Measurements from ENCODE around the gene SNRPA. TPM values are rescaled to one million over a fixed set of nuclear protein-coding genes. Genes with fewer than 3 reads are reported as not detected.
A peak's percentile ranks its signal among the peaks of the same experiment; 100 is the strongest.
"Not testable (repeated sequence)": the region's sequence is repeated elsewhere in the genome, so short reads cannot be mapped to it uniquely, and the experiment has no call there.

SNRPA gene
- total RNA-seq, 1 donor from 2014 or later = 27.7 TPM

DNA sequence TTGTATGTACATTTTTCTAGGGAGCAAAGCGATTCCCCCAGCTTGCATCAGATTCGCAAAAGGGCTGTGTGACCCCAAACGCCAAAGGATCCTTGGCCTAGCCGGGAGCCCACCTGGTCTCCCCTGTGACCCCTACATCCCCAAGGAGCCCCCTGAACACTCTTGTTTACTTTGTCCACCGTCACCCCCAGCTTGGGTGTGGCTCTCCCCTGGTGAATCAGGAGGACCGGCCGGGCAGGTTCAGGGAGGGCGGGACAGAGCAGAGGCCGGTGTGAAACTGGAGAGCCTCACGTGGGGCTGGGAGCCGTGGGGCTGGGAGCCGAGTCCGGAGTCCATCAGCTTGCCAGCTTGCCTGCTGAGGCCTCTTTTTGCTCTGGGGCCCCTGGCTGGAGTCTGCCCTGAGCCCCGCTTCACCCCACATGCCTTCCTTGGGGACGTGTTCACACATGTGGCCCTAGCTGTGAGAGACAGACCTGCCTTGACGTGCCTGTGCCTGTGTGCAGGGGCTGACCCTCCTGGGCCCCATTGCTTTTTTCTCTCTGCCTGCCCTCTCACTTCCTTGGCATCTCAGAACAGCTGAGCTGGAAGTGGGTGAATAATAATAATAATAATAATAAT lies 32.1 kb upstream of the SNRPA start:
- ATAC-seq (ENCODE audit: poor library complexity) = no peak
- intact Hi-C loops (cut with DNase I) = no loop called here

DNA sequence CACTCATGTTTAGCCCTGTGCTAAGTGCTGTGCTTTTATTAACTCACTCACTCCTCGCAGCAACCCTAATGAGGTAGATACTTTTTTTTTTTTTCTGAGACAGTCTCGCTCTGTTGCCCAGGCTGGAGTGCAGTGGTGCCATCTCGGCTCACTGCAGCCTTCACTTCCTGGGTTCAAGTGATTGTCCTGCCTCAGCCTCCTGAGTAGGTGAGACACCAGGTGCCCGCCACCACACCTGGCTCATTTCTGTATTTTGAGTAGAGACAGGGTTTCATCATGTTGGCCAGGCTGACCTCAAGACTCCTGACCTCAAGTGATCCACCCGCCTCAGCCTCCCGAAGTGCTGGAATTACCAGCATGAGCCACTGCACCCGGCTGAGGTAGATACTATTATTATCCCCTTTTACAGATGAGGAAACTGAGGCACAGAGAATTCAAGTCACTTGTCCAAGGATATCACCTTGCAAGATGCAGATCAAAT lies 31.5 kb upstream of the SNRPA start:
- DNase-seq = no peak

More for the DNA sequence above, 32.1 kb upstream of the SNRPA start:
- DNase-seq = peak; percentile 72

DNA sequence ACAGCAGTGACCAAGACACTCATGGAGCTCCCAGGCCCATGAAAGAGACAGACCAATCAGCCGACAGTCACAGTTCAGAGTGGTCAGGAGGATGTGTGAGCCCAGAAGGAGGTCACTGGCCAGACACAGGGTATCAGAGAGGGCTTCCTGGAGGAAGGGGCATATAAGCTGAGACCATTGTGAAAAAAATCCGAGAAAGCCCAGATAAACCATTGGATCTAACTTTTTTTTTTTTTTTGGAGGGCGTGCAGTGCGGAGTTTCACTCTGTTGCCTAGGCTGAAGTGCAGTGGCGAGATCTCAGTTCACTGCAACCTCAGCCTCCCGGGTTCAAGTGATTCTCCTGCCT lies 29.9 kb upstream of the SNRPA start:
- intact Hi-C loops (cut with DNase I) = no loop called here
- ATAC-seq (ENCODE audit: poor library complexity) (no peak), DNase-seq (no peak)

More for the DNA sequence above, 31.5 kb upstream of the SNRPA start:
- no peak for ATAC-seq (ENCODE audit: poor library complexity)
- intact Hi-C loops (cut with DNase I) = no loop called here

DNA sequence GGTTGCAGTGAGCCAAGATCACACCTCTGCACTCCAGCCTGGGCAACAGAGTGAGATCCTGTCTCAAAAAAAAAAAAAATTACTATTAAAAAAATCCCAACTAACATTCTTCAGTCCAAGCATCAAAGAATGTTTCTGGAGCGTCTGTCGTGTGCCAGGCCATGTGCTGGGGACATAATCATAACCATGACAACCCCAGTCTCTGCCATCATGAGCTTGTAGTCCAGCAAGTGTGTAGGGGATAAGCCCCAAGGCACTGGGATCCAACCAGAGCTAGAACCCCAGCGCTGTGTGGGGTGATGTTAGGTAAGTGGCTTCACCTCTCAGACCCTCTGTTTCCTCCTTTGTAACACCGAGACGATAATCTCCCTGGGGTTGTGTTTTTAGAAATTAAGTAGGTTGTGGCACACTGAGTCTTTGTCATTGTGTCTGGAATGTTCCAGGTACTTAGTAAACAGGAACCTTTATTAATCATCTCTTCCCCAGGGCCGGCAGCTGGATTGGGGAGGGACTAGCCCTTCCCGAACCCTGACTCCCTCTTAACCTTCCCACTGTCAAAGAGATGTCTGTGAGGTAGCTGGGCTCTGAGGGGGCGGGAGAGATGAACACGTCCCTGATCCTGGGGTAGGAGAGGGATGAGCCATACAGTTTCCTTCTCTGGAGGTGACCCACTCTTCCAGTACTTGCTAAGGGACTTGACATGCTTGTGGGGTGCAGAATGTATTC lies 28.9 kb upstream of the SNRPA start:
- ATAC-seq (ENCODE audit: poor library complexity) = no peak
- DNase-seq = no peak

GRCh38 chr19:40723661-40724254 lies 27.2 kb upstream of the SNRPA start:
- intact Hi-C loops (cut with DNase I) = no loop called here
- ATAC-seq (ENCODE audit: poor library complexity) (no peak), DNase-seq (no peak)

More for the DNA sequence above, 28.9 kb upstream of the SNRPA start:
- intact Hi-C loops (cut with DNase I) = no loop called here

- intact Hi-C loops (cut with DNase I) = no loop called here
- DNase-seq = no peak
- ATAC-seq (ENCODE audit: poor library complexity) = no peak
Measured at GRCh38 chr19:40724315-40724714, 26.7 kb upstream of the SNRPA start.

DNA sequence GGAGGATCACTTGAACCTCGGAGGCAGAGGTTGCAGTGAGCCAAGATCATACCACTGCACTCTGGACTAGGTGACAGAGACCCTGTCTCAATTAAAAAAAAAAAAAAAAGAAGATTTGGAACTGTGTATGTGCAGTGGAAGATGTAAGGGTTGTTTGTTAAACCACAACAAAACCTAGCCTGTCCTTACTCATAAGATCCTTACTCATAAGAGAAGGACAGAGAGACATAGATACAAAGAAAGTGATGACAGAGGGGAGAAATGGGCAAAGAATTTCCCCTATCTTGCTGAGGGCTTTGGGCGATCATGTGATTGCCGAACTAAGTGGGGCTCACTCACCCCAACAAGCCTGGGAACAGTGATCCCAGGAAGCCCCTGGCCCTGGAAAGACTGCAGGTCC lies 26.1 kb upstream of the SNRPA start:
- no peak for ATAC-seq (ENCODE audit: poor library complexity)
- intact Hi-C loops (cut with DNase I) = no loop called here
- DNase-seq = no peak

DNA sequence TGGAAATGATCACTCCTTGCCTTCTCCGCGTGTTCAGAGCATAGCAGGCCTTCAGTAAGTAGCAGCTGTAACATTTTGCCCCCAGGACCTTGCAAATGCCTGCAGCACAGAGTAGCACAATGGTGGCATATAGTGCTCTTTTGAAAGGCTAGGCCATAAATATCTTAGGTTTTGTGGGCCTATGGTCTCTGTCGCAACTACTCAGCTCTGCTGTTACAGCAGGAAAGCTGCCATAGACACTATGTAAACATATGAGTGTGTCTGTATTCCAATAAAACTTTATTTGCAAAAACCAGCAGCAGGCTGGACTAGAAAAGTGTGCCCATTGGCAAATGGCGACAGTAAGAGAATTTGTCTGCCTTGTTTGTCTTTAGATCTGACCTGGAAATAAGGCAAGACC lies 24.7 kb upstream of the SNRPA start:
- no peak for DNase-seq
- ATAC-seq (ENCODE audit: poor library complexity) = no peak
- intact Hi-C loops (cut with DNase I) = no loop called here

- intact Hi-C loops (cut with DNase I); ATAC-seq (ENCODE audit: poor library complexity); DNase-seq: not testable (repeated sequence)
Measured at GRCh38 chr19:40730065-40730464, 20.9 kb upstream of the SNRPA start.

GRCh38 chr19:40732304-40732703 lies 18.7 kb upstream of the SNRPA start:
- intact Hi-C loops (cut with DNase I); ATAC-seq (ENCODE audit: poor library complexity): not testable (repeated sequence)

GRCh38 chr19:40733149-40733548 lies 17.9 kb upstream of the SNRPA start:
- ATAC-seq (ENCODE audit: poor library complexity) (no peak), DNase-seq (peak; percentile 20)
- intact Hi-C loops (cut with DNase I) = no loop called here

More at GRCh38 chr19:40732304-40732703, 18.7 kb upstream of the SNRPA start:
- DNase-seq = peak; percentile 4

GRCh38 chr19:40735013-40735771 lies 15.8 kb upstream of the SNRPA start:
- ATAC-seq (ENCODE audit: poor library complexity) = no peak
- no peak for DNase-seq
- intact Hi-C loops (cut with DNase I) = no loop called here

DNA sequence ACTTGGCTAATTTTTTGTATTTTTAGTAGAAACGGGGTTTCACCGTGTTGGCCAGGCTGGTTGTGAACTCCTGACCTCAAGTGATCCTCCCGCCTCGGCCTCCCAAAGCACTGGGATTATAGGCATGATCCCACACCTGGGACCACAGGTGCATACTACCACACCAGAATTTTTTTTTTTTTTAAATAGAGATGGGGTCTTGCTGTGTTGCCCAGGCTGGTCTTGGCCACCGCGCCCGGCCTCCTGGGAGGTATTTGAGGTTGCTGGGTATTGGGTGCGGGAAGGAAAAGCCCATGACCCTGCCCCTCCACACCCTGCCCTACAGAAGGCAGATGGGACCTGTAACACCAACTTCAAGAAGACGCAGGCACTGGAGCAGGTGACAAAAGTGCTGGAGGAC lies 14.3 kb upstream of the SNRPA start:
- peak; percentile 19 for DNase-seq

DNA sequence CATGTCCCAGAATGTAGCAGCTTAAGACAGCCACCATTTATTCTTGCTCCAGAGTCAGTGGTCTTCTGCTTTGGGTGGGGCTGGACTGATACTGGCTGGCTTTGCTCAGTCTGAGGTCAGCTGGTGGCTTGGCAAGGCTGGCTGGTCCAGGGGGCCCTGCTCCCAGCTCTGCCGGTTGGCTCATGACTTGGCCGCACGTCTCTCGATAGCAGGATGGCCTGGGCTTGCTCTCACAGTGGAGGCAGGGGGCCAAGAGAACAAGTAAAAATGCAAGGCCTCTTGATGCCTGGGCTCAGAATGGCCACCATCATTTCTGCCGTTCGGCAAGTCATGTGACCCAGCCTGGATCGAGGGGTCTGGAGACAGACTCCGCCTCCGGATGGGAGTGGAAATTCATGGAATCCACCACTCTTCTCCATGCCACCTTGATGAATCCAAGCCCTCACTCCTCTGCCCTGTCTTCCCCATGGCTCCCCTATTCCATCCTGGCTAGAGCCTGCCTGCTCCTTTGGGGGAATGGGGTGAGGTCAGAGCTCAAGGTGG lies 13.8 kb upstream of the SNRPA start:
- ATAC-seq (ENCODE audit: poor library complexity) = peak; percentile 45
- intact Hi-C loops (cut with DNase I) = no loop called here
- DNase-seq = peak; percentile 63

More for the DNA sequence above, 14.3 kb upstream of the SNRPA start:
- intact Hi-C loops (cut with DNase I) = no loop called here
- no peak for ATAC-seq (ENCODE audit: poor library complexity)

GRCh38 chr19:40739030-40739839 lies 11.8 kb upstream of the SNRPA start:
- intact Hi-C loops (cut with DNase I) = no loop called here
- ATAC-seq (ENCODE audit: poor library complexity) = no peak
- DNase-seq = peak; percentile 35

DNA sequence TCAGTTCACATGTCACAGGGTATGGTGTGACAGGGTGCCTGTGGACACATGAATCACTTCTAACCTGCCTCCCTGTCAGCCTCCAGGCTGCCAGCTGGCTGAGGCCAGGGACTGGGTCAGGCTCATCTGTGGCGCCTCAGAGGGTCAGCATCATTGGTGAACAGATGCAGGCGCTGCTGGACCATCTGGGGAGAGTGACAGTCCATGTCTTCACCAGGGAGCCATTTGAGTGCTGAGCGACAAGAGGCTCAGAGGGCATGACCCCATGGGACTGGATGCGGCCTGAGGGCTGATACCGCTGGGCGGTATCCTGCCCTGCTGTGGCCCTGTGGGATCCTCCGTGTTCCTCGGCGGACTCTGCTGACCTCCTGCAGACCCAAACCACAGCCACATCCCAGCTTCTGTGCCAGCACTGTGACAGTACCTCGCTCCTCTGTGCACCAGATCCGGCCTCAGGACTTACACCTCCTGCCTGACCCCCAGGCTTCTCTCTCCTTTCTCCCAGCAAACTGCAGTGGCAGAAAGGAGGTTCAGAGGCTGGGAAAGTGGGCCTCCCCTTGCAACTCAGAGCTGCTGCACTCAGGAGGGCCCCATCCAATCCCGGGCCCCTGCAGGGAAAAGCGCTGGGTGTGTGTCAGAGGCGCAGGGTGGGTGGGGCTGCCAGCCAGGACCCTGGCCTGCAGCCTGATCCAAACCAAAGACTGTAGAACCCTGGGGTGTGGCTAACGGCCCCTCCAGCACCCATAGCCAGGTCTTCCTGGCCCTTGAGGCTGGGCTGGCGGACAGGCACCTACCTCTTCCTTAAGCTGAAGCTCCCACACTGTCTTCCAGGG lies 10.9 kb upstream of the SNRPA start:
- DNase-seq (peak; percentile 35), ATAC-seq (ENCODE audit: poor library complexity) (peak; percentile 14)
- intact Hi-C loops (cut with DNase I) = no loop called here

GRCh38 chr19:40740747-40741146 lies 10.3 kb upstream of the SNRPA start:
- DNase-seq (peak; percentile 68), ATAC-seq (ENCODE audit: poor library complexity) (peak; percentile 76)
- intact Hi-C loops (cut with DNase I) = no loop called here

Data from Right ventricle myocardium superior (tissue), 1 donor.